Measurements from ENCODE around the gene AEBP2. TPM values are rescaled to one million over a fixed set of nuclear protein-coding genes. Genes with fewer than 3 reads are reported as not detected.
A peak's percentile ranks its signal among the peaks of the same experiment; 100 is the strongest.

Gene AEBP2
- total and polyA plus RNA-seq, 9 of the 15 experiments (the other 6 are each of a cell fraction or from before 2014, with no cell fraction given), result 5.7 to 43.7 (median 10.3) TPM

GRCh38 chr12:19439059-19440018, at the start of gene AEBP2 (continued):
- TF ChIP-seq MITF (IDR thresholded peaks at IDR 0.05) (peak; percentile 42; the same call in 1 of the 2 replicates), ZNF589 (CRISPR knock-in tag; IDR thresholded peaks at IDR 0.05; ENCODE audit: low read depth) (peak; percentile 45; the same call in 1 of the 2 replicates), FOXA3 (CRISPR knock-in tag; conservative IDR thresholded peaks at IDR 0.05 in 1 of 2, IDR thresholded peaks at IDR 0.05 in 1 of 2) (no peak), POLR2H (tag; IDR thresholded peaks at IDR 0.05; ENCODE audit: low read depth) (peak; percentile 32), HDAC1 (IDR thresholded peaks at IDR 0.05) (peak in 1 of 2 experiments; percentile 39; a peak in 1 of 4 replicates), NCOR1 (IDR thresholded peaks at IDR 0.05) (no peak), YY1 (IDR thresholded peaks at IDR 0.05; ENCODE audit: borderline replicate concordance in 1 of 3, control insufficient read depth in 1 of 3, extremely low read depth in 1 of 3, insufficient read depth in 3 of 3, insufficient read length in 1 of 3, insufficient replicate concordance in 2 of 3, low read depth in 1 of 3, low read length in 2 of 3) (peak; percentile 56 to 92 (median 88)), BCLAF1 (IDR thresholded peaks at IDR 0.05; ENCODE audit: borderline replicate concordance in 1 of 2, control insufficient read depth in 1 of 2, low read depth in 2 of 2, low read length in 1 of 2) (no peak), FOSL1 (tag; conservative IDR thresholded peaks at IDR 0.05) (0 out of 2 replicates have a peak, but pooled peaks have one; percentile 28), CHD2 (IDR thresholded peaks at IDR 0.05; ENCODE audit: low read depth, low read length) (peak; percentile 62; the same call in 1 of the 2 replicates), ZBTB9 (CRISPR knock-in tag; IDR thresholded peaks at IDR 0.05) (no peak), TEAD2 (tag; IDR thresholded peaks at IDR 0.05) (no peak), CC2D1A (IDR thresholded peaks at IDR 0.05) (no peak), KDM5B (IDR thresholded peaks at IDR 0.05; ENCODE audit: insufficient replicate concordance, low read depth, low read length) (peak; percentile 37)

Data from K562 (cell line).